HG03064 (cell line): ENCODE measurements around the gene DCAF15.
"Not testable (repeated sequence)": the region's sequence is repeated elsewhere in the genome, so short reads cannot be mapped to it uniquely, and the experiment has no call there.

ENCODE experiments used
- ATAC-seq: cut with Tn5 transposase; IDR thresholded peaks from one replicate; pipeline ENCODE4 v1.9.1; 2021; ENCODE audit warnings: low read depth; ENCODE audit not compliant: unreplicated experiment

Gene DCAF15, protein sequence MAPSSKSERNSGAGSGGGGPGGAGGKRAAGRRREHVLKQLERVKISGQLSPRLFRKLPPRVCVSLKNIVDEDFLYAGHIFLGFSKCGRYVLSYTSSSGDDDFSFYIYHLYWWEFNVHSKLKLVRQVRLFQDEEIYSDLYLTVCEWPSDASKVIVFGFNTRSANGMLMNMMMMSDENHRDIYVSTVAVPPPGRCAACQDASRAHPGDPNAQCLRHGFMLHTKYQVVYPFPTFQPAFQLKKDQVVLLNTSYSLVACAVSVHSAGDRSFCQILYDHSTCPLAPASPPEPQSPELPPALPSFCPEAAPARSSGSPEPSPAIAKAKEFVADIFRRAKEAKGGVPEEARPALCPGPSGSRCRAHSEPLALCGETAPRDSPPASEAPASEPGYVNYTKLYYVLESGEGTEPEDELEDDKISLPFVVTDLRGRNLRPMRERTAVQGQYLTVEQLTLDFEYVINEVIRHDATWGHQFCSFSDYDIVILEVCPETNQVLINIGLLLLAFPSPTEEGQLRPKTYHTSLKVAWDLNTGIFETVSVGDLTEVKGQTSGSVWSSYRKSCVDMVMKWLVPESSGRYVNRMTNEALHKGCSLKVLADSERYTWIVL

DNA sequence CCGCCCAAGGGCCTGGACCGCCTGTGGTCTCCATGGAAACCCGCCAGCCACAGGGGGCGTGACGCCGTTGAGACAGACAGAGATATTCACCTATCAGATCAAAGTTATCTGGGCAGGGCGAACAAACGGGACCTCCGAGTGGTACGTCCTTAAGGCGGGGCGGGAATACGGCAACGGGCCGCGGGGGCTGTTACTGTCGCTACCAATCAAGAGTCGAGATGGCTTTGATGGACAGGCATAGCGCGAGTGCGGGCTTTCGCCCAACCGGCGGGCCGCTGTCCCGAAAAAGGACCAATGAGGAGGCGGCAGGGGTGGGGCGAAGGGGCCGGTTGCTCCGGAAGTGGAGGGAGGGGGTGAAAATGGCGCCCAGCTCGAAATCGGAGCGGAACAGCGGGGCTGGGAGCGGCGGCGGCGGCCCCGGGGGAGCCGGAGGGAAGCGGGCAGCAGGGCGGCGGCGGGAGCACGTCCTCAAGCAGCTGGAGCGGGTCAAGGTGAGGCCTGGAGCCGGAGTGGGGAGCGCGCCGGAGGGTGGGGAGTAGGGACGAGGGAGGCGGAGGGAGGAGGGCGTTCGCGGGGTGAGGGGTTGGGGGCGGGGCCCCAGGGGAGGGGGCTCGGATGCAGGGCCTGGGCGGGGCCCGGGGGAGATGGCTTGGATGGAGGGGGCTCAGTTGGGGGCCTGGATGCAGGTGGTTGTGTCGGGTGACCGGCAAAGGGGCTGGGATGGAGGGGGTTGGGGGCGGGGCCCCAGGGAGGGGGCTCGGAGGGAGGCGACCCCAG is at the start of gene DCAF15:
Gene DCAF15, plus strand, starts transcription at position 356 of the 777 bp plus-strand sequence. Its CDS starts 4 bp downstream, at position 360.
- peak; percentile 96 for ATAC-seq

DNA sequence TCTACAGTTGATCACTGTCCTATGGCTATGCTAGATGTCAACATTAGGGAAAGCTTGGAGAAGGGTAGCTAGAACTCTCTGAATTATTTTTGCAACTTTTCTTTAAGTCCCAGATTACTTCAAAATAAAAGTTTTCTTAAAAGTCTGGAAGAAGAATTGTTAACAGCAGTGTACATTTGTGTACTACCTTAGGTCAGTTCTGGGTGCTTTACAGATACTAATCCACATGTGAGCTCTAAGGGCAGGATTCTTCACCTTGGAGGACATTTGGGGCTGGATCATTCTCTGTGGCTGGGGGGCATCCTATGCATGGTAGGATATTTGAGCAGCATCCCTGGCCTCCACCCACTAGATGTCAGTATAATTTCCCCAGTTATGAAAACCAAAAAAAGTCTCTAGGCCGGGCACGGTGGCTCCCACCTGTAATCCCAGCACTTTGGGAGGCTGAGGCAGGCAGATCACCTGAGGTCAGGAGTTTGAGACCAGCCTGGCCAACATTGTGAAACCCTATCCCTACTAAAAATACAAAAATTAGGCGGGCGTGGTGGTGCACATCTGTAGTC is 49.2 kb upstream of the DCAF15 start:
- ATAC-seq, result no peak

DNA sequence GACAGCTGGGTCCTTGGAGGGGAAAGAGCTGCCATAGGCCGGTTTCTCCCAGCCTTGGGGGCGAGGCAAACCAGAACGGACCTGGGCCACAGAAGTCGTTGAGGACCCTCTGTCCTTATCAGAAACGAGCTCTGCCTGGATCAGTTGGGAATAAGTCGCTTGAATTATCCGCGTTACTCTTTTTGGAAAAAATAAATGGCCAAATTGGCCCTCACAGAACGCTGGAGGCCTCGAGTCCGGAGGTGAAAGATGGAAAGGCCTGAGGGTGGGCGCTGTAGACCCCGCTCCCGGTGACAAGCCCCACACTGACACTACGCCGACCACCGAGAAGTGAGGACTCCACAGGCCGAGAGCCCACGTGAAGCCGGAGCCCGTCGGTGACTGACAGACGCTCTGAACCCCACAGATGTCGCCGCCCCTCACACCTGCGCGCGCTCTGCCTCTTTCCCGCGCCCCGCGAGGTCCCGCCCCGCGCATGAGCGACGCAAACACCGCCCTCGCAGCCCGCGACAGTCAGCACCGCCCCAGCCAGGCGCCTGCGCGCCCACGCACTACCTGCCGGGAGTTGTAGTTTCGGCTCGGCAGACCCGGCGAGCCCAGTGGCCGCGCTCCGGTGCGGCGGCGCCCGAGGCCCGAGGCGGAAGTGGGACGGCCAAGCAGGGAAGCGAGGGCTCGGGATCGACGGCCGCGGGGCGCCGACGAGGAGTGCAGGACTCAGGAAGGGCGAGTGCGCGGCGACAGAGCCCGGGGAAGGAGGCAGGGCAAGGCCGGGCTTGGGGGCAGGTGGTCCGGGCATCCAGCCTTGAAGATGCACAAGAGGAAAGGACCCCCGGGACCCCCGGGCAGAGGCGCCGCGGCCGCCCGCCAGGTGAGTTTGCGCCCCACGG is 46.4 kb upstream of the DCAF15 start, which contains the start of the genes BRME1 and CC2D1A:
Gene BRME1, minus strand, starts transcription at position 484 of the 887 bp plus-strand sequence. CDS start 1,225 bp downstream, outside the sequence.
Gene CC2D1A, plus strand, starts transcription at position 568 of the 887 bp plus-strand sequence. Its CDS starts 241 bp downstream, at position 809.
- peak; percentile 72 for ATAC-seq

DNA sequence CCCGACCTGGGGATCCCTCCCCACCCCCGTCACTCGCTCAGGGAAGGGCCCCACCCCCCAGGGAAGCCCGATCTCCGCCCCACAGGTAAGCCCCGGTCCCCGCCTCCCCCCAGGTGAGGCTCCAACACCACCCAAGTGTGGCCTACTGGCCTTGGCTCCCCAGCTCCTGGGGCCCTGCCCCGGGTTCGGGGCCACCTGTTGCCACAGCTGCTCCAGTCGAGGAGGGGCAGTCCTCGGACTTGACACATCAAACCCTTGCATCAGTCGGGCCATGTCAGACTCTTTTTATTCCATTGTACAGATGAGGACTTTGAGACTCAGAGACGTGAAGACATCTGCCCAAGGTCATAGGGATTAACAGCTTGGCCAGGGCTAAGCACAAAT is 45.8 kb upstream of the DCAF15 start:
- ATAC-seq, result no peak

DNA sequence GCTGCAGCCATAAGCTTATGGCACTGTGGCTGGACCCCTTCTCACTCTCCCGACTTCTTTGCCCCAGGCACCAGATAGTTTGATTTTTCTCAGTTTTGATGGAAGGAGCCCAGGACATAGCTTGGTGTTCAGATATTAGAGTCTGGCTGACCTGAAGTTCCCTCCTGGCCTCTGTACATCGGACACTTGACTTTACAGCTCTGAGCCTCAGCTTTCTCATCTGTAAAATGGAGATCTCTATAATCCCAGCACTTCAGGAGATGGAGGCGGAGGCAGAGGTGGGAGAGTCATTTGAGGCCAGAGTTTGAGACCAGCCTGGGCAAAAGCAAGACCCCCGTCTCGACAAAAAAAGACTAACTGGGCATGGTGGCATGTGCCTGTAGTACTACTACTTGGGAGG is 45.4 kb upstream of the DCAF15 start:
- no peak for ATAC-seq

DNA sequence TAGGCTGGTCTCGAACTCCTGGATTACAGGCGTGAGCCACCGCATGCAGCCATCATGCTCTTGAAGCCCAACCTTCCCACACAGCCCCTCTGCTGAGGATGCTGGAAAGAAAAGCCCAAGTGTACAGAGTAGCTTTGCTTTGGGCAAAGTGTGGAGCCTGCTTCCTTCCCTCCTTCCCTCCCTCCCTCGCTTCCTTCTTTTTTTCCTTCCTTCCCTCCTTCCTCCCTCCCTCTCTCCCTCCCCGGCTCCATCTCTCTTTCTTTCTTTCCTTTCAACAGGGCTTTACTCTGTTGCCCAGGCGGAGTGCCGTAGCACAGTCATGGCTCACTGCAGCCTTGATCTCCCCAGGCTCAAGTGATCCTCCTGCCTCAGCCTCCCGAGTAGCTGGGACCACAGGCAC is 43.6 kb upstream of the DCAF15 start:
- no peak for ATAC-seq

DNA sequence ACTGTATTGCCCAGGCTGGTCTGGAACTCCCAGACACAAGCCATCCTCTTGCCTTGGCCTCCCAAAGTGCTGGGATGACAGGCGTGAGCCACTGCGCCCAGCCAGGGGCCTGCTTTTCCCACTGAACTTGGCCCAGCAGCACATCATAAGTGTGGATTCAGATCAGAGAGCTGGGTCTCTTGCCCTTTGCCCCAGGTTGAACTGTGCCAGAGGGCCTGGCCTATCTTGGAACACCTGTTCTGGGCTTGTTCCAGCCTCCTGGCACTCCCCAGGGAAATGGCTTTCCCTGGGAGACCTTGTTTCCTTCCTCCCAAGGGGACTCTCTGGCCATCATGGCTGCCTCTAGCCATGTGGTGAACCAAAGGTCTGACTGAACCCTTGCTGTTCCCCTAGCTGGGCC is 42.9 kb upstream of the DCAF15 start:
- ATAC-seq, result no peak

DNA sequence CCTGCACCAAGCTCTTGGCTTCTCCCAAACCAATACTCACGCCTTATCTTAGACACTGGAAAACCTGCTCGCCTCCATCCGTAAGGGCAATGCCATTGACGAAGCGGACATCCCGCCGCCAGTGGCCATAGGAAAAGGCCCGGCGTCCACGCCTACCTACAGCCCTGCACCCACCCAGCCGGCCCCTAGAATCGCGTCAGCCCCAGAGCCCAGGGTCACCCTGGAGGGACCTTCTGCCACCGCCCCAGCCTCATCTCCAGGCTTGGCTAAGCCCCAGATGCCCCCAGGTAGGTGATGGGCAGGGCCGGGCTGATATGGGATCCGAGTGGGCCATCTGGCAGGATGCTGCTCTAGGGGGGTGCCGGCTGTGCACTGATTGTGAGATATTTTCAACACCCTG is 39.0 kb upstream of the DCAF15 start:
- no peak for ATAC-seq

DNA sequence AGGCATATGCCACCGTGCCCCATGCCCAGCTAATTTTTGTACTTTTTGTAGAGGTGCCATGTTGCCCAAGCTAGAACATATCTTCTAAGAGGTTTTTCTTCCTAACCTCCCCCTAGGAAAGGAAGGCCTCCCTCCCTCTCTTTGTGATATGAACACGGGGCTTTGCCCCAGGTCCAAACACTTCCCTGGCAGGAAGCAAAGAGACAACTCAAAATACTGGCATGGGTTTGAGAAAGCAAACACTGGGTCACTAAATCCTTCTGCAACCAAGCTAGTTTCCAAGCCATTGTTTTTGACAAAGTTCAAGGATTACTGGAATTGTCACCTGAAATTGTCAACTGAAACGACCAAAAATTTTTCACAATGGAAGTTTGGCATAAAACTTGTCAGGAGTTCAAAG is 37.5 kb upstream of the DCAF15 start:
- ATAC-seq, result no peak

DNA sequence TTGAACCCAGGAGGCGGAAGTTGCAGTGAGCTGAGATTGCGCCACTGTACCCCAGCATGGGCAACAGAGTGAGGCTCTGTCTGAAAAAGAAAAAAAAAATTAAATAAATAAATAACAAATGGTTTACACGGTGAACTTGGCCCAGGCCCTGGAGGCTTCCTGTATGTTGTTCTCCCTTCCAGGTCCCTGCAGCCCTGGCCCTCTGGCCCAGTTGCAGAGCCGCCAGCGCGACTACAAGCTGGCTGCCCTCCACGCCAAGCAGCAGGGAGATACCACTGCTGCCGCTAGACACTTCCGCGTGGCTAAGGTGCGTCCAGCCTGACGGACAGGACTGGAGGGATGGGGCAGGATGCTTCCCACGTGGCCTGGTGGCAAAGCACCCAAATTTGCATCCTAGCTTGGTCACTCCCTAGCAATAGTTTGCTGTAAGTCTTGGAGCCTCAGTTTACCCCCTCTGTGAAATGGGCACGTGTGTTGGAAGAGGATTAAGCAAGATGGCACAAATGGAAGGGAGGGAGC is 34.4 kb upstream of the DCAF15 start:
- no peak for ATAC-seq

DNA sequence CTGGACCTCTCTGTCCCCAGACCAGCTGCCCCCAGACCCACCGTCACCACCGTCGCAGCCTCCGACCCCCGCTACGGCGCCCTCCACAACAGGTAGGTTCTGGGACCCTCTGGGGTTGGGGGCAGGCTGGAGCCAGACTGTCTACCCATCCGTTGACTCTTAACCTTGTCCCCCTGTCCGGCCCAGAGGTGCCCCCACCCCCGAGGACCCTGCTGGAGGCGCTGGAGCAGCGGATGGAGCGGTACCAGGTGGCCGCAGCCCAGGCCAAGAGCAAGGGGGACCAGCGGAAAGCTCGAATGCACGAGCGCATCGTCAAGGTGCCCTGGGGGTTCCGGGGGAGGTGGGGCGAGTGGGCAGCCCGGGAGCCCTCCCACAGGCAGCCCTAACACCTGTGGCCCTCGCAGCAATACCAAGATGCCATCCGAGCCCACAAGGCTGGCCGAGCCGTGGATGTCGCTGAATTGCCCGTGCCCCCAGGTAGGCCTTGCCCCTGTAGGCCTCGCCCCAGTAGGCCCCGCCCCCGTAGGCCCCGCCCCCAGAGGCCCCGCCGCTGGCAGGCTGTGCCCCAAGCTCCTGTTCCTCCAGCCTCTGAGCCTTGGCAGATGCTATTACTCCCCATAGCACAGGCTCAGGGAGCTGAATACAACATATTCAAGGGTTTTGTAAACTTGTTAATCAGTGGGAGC is 33.4 kb upstream of the DCAF15 start:
- no peak for ATAC-seq

DNA sequence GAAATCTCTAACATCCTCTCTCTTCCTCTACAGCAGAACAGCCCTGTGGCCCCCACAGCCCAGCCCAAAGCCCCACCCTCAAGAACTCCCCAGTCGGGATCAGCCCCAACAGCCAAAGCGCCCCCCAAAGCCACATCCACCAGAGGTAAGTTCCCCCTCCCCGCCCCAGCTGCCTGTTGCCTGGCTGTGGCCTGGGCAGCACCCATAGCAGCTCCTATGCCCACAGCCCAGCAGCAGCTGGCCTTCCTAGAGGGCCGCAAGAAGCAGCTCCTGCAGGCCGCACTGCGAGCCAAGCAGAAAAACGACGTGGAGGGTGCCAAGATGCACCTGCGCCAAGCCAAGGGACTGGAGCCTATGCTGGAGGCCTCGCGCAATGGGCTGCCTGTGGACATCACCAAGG is 31.8 kb upstream of the DCAF15 start:
- ATAC-seq, result no peak

DNA sequence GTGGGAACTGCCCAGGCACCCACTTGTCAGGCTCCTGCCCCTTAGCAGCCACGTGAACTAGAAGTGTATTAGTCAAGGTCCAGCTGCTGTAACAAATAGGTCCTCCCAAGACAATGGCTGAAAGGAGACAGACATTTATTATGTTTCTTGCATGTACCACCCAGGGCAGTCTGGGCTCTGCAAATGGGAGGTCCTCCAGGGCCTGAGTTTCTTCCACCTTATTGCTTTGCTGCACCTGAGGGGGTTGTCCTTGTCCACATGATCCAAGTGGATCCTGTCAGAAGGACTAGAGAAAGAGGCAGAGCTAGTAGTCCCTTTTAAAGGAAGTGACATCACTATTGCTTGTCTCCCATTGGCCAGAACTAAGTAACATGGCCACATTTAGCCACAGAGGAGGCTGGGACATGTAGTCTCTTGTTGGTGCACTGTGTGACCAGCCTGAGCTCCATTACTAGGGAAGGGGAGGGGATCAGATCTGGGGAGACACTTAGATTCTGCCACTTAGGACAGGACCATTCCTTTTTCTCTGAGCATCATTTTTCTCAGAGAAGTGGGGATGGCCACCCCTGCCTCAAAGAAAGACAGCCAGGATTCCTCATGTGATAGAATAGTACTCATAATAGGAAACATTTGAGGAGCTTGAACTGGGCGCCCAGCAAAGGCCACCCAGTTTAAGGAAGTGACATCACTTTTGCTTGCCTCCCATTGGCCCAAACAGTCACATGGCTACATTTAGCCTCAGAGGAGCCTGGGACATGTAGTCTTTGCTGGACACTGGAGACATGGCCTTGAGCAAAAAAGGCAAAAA is 31.2 kb upstream of the DCAF15 start:
- ATAC-seq, result no peak

DNA sequence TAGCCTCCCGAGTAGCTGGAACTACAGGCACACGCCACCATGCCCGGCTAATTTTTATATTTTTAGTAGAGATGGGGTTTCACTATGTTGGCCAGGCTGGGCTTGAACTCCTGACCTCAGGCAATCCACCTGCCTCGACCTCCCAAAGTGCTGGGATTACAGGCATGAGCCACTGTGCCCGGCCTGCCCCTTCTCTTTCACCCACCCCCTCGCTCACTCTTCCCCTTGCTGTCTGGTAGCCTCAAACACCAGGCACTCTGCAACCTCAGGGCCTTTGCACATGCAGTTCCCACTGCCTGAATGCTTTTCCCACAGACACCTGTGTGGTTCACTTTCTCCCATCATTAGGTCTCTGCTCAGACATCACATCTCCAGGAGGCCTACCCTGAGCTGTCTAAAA is 30.2 kb upstream of the DCAF15 start:
- not testable (repeated sequence) for ATAC-seq

DNA sequence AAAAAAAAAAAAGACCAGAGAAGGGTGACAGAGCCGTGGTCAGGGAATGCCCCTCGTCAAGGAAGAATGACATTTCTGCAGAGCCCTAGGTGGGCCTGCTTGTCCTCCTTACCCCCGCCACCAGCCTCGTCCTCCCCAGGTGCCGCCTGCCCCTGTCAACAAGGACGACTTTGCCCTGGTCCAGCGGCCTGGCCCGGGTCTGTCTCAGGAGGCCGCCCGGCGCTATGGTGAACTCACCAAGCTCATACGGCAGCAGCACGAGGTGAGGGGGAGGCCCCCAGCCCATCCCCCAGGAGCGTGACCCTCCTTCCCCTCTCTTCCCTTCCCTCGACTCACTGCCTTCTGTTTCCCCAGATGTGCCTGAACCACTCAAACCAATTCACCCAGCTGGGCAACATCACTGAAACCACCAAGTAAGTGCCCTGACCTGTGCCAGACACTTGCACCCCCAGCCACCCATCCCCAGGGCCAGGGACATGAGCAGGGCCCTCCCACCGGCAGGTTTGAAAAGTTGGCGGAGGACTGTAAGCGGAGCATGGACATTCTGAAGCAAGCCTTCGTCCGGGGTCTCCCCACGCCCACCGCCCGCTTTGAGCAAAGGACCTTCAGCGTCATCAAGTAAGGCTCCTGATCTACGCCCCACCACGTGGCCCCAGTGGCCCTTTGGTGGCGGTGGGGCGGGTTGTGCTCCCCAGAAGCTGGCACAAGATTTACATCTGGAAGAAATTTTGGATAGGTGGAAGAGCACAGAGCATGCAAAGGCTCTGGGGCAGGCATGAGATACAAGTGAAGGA is 28.9 kb upstream of the DCAF15 start:
- ATAC-seq, result no peak

DNA sequence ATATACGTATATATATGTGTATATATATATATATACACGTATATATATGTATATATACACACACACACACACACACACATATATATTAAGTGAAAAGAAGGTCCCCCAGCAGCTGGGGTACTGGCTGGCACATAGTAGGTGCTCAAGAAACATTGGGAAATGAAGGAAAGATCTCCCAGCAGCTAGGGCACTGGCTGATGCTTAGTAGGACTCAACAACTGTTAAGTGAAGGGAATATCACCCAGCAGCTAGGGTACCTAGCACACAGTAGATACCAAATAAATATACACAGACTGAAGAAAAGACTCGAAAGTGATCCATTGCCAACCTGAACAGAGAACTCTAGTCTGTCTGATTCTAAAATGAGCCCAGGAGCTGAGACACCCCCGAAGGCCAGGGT is 26.3 kb upstream of the DCAF15 start:
- no peak for ATAC-seq

DNA sequence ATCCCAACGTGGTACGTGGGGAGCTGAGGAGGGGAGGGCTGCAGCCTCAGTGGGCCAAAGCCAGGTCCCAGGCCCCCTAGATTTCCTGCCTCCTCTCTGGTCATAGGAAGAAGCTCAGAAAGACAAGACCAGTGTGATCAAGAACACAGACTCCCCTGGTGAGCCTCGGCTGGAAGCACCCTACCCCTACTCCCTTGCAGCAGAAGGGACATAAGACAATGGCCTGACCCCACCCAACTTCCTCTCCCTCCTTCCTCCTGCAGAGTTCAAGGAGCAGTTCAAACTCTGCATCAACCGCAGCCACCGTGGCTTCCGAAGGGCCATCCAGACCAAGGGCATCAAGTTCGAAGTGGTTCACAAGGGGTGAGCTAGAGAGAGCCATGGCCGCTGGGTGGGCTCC is 25.6 kb upstream of the DCAF15 start:
- ATAC-seq, result no peak

DNA sequence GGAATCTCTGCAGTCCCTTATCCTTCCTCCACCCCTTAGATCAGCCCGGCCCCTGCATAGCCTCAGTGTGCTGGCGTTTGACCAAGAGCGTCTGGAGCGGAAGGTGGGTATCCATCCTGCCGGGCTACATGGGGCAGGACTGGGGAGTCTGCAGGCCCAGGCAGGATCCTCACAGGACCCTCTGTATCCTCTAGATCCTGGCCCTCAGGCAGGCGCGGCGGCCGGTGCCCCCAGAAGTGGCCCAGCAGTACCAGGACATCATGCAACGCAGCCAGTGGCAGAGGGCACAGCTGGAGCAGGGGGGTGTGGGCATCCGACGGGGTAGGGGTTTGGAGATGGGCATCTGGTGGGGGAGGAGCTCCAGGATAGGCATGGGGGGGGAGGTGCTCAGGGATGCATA is 23.0 kb upstream of the DCAF15 start:
- ATAC-seq, result no peak
